Glutamatergic neuron (in vitro differentiated cells): Measurements from ENCODE around the gene PMM2. TPM values are rescaled to one million over a fixed set of nuclear protein-coding genes. Genes with fewer than 3 reads are reported as not detected.

Source experiments
- DNase-seq: peaks from one replicate; pipeline ENCODE4 v3.0.0; 2022
- H3K27ac Mint-ChIP-seq: one replicate; pipeline ENCODE4 v1.8.0; 2020; ENCODE audit warnings: mild to moderate bottlenecking, mixed read lengths, inconsistent platforms; ENCODE audit not compliant: unreplicated experiment
- H3K27me3 Mint-ChIP-seq: one replicate; pipeline ENCODE4 v1.8.0; 2020; ENCODE audit warnings: mild to moderate bottlenecking, moderate library complexity, mixed read lengths, inconsistent platforms; ENCODE audit not compliant: unreplicated experiment
- H3K36me3 Mint-ChIP-seq: one replicate; pipeline ENCODE4 v1.8.0; 2020; ENCODE audit warnings: mild to moderate bottlenecking, mixed read lengths, inconsistent platforms; ENCODE audit not compliant: unreplicated experiment
- H3K4me1 Mint-ChIP-seq: one replicate; pipeline ENCODE4 v1.8.0; 2020; ENCODE audit warnings: mild to moderate bottlenecking, low read depth, mixed read lengths, inconsistent platforms; ENCODE audit not compliant: unreplicated experiment
- H3K4me3 Mint-ChIP-seq: one replicate; pipeline ENCODE4 v1.8.0; 2020; ENCODE audit warnings: mild to moderate bottlenecking, mixed read lengths, inconsistent platforms; ENCODE audit not compliant: unreplicated experiment
- H3K9me3 Mint-ChIP-seq: one replicate; pipeline ENCODE4 v1.8.0; 2020; ENCODE audit warnings: mild to moderate bottlenecking, moderate library complexity, mixed read lengths, inconsistent platforms; ENCODE audit not compliant: unreplicated experiment
- CTCF ChIP-seq: fragments of 200-600 bp; sonication (generic); IDR thresholded peaks from one replicate; pipeline ENCODE4 v1.5.0; 2021; ENCODE audit not compliant: partially characterized antibody, unreplicated experiment
- total RNA-seq: library from RNA; stranded (reverse); fragmentation: NEBNext Ultra II Directional; extraction: Animal tissue kit (Norgen Biotek cat#: 25700); gene quantifications from one replicate; pipeline ENCODE4 v1.2.1, GENCODE V29; 2021; ENCODE audit not compliant: unreplicated experiment

Gene PMM2
- total RNA-seq, 1 donor from 2014 or later = 23.2 TPM

GRCh38 chr16:8763083-8763482 is 34.6 kb upstream of the PMM2 start:
- H3K4me1 Mint-ChIP-seq = no peaks in the 10 kb centered on the region
- peaks cover 8% of the 10 kb centered on the region for H3K27me3 Mint-ChIP-seq
- DNase-seq = no peak
- no peak overlapping the region for H3K4me3 Mint-ChIP-seq
- no peak for TF ChIP-seq CTCF
- peaks cover 3% of the 10 kb centered on the region for H3K9me3 Mint-ChIP-seq
- H3K36me3 Mint-ChIP-seq = no peaks in the 10 kb centered on the region
- H3K27ac Mint-ChIP-seq = no peak overlapping the region

- Mint-ChIP-seq H3K27ac (no peak overlapping the region), H3K9me3 (peaks cover 3% of the 10 kb centered on the region), H3K27me3 (peaks cover 8% of the 10 kb centered on the region), H3K4me3 (peak overlapping the region; percentile 30), H3K36me3 (no peaks in the 10 kb centered on the region), H3K4me1 (no peaks in the 10 kb centered on the region)
- no peak for DNase-seq
- no peak for TF ChIP-seq CTCF
Measured at GRCh38 chr16:8763899-8764298, 33.7 kb upstream of the PMM2 start.

- Mint-ChIP-seq H3K9me3 (peaks cover 3% of the 10 kb centered on the region), H3K4me3 (no peak overlapping the region), H3K4me1 (no peaks in the 10 kb centered on the region), H3K36me3 (no peaks in the 10 kb centered on the region), H3K27ac (no peak overlapping the region), H3K27me3 (peaks cover 8% of the 10 kb centered on the region)
- DNase-seq = no peak
- TF ChIP-seq CTCF = no peak
Measured at GRCh38 chr16:8764525-8765250, 33.0 kb upstream of the PMM2 start.

GRCh38 chr16:8767176-8767575 is 30.5 kb upstream of the PMM2 start:
- no peaks in the 10 kb centered on the region for H3K36me3 Mint-ChIP-seq
- no peak overlapping the region for H3K27ac Mint-ChIP-seq
- H3K4me3 Mint-ChIP-seq = no peak overlapping the region
- peaks cover 4% of the 10 kb centered on the region for H3K27me3 Mint-ChIP-seq
- H3K9me3 Mint-ChIP-seq = peaks cover 3% of the 10 kb centered on the region
- no peak for DNase-seq
- no peak for TF ChIP-seq CTCF
- H3K4me1 Mint-ChIP-seq = no peaks in the 10 kb centered on the region

GRCh38 chr16:8768283-8768682 is 29.4 kb upstream of the PMM2 start:
- Mint-ChIP-seq H3K4me1 (no peaks in the 10 kb centered on the region), H3K9me3 (peaks cover 1% of the 10 kb centered on the region), H3K4me3 (no peak overlapping the region), H3K27me3 (peaks cover 4% of the 10 kb centered on the region), H3K36me3 (no peaks in the 10 kb centered on the region), H3K27ac (no peak overlapping the region)
- DNase-seq = no peak
- TF ChIP-seq CTCF = no peak
